Measurements from ENCODE around the gene PSG1. TPM values are rescaled to one million over a fixed set of nuclear protein-coding genes. Genes with fewer than 3 reads are reported as not detected.
"Not testable (repeated sequence)": the region's sequence is repeated elsewhere in the genome, so short reads cannot be mapped to it uniquely, and the experiment has no call there.

The PSG1 gene
- polyA plus RNA-seq, 2 donors: not detected

DNA sequence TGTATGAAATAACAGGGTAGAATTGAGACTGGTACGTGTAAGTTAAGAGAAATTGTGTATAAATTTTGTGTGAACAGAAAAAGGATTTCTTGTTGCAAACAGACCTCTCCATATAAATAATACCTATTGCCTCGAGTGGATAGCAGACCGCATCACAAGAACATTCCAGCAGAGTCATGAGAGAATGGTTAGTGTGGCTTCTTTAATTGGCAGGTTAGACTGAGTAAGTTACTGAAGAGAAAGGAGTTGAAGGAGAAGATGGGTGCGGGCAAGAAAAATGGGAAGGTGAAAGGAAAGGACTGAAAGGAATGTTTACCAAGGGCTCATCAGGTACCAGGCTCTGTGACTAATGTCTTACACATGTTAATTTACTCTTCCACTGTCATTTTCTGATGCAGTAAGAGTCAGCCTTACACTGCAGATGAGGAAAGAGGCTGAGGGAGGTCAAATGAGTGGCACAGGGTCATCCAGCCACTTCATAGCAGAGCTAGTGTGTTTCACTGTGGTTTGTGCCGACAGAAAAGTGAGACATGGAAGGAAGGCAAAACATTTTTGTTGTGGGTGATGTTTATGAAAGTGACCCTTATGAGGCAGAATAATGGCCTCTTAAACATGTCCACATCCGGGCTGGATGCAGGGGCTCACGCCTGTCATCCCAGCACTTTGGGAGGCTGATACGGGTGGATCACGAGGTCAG is 46.6 kb downstream of the PSG1 start:
- not testable (repeated sequence) for H3K9me3 ChIP-seq (ENCODE audit: control insufficient read depth in 2 of 2, insufficient read depth in 1 of 2, low read depth in 1 of 2, low read length in 1 of 2); H3K4me1 ChIP-seq (ENCODE audit: control insufficient read depth in 2 of 2, insufficient read depth in 2 of 2, low read length in 1 of 2); H3K27ac ChIP-seq (ENCODE audit: low read depth in 2 of 2, low read length in 1 of 2); H3K4me3 ChIP-seq (ENCODE audit: low read depth in 1 of 2, low read length in 2 of 2); H3K36me3 ChIP-seq (ENCODE audit: control insufficient read depth in 2 of 2, insufficient read depth in 2 of 2, low read length in 1 of 2); H3K27me3 ChIP-seq (ENCODE audit: control insufficient read depth in 1 of 2, insufficient read depth in 2 of 2, low read length in 2 of 2)
- 76 to 78% methylated on average over 9 of the region's 9 CpGs for WGBS, 2 donors

GRCh38 chr19:42832023-42832680 is 47.4 kb downstream of the PSG1 start:
- H3K27me3 ChIP-seq (ENCODE audit: control insufficient read depth in 1 of 2, insufficient read depth in 2 of 2, low read length in 2 of 2); H3K36me3 ChIP-seq (ENCODE audit: control insufficient read depth in 2 of 2, insufficient read depth in 2 of 2, low read length in 1 of 2); H3K4me1 ChIP-seq (ENCODE audit: control insufficient read depth in 2 of 2, insufficient read depth in 2 of 2, low read length in 1 of 2); H3K4me3 ChIP-seq (ENCODE audit: low read depth in 1 of 2, low read length in 2 of 2); H3K9me3 ChIP-seq (ENCODE audit: control insufficient read depth in 2 of 2, insufficient read depth in 1 of 2, low read depth in 1 of 2, low read length in 1 of 2); H3K27ac ChIP-seq (ENCODE audit: low read depth in 2 of 2, low read length in 1 of 2): not testable (repeated sequence)
- WGBS, 2 donors: 60 to 68% methylated on average over 3 of the region's 3 CpGs

DNA sequence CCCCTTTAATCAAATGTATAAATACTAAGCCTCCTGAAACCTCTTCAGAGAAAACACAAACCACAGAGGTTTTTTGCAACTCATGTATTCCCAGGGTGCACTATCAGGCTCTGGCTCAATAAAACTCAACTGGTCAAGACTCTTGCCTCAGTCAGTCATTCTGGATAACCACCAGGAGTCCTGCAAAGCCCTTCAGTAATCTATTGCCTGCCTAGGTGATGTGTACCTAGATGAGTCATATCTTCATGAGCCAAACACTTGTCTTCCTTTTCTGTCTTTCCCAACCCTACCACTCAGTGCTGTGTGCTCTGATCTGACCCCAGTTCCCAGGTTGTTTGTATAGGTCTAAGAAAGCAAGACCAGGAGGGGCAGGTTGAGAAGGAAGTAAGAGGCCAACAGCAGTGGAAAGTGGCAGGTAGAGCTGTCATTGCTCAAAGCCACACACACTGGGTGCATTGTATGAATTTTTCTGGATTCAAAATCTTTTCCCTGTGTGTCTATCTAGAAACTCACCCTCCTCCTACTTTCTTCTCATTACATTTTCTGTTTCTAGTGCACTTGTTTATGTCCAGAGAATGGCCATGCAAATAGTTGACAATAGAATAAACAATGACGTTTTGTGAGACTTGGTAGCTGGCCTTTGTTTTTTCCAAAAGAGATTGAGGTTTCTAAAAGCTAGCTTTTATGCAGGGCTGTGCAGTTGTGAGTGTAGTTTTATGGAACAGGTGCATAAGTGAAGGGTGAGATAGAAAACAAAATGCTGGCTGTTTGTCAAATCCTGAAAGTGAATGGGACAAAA is 48.1 kb downstream of the PSG1 start:
- no peaks in the 10 kb centered on the region for H3K36me3 ChIP-seq (ENCODE audit: control insufficient read depth in 2 of 2, insufficient read depth in 2 of 2, low read length in 1 of 2)
- no peaks in the 10 kb centered on the region for H3K4me1 ChIP-seq (ENCODE audit: control insufficient read depth in 2 of 2, insufficient read depth in 2 of 2, low read length in 1 of 2)
- WGBS, 2 donors: 47 to 51% methylated on average over 1 of the region's 1 CpG
- no peaks in the 10 kb centered on the region for H3K9me3 ChIP-seq (ENCODE audit: control insufficient read depth in 2 of 2, insufficient read depth in 1 of 2, low read depth in 1 of 2, low read length in 1 of 2)
- H3K27ac ChIP-seq (ENCODE audit: low read depth in 2 of 2, low read length in 1 of 2): no peak overlapping the region
- H3K4me3 ChIP-seq (ENCODE audit: low read depth in 1 of 2, low read length in 2 of 2): no peak overlapping the region
- no peaks in the 10 kb centered on the region for H3K27me3 ChIP-seq (ENCODE audit: control insufficient read depth in 1 of 2, insufficient read depth in 2 of 2, low read length in 2 of 2)

GRCh38 chr19:42821306-42821977 is 58.1 kb downstream of the PSG1 start:
- H3K9me3 ChIP-seq (ENCODE audit: control insufficient read depth in 2 of 2, insufficient read depth in 1 of 2, low read depth in 1 of 2, low read length in 1 of 2); H3K27ac ChIP-seq (ENCODE audit: low read depth in 2 of 2, low read length in 1 of 2); H3K27me3 ChIP-seq (ENCODE audit: control insufficient read depth in 1 of 2, insufficient read depth in 2 of 2, low read length in 2 of 2); H3K4me3 ChIP-seq (ENCODE audit: low read depth in 1 of 2, low read length in 2 of 2); H3K4me1 ChIP-seq (ENCODE audit: control insufficient read depth in 2 of 2, insufficient read depth in 2 of 2, low read length in 1 of 2); H3K36me3 ChIP-seq (ENCODE audit: control insufficient read depth in 2 of 2, insufficient read depth in 2 of 2, low read length in 1 of 2): not testable (repeated sequence)
- WGBS, 2 donors: 71 to 73% methylated on average over 9 of the region's 9 CpGs

DNA sequence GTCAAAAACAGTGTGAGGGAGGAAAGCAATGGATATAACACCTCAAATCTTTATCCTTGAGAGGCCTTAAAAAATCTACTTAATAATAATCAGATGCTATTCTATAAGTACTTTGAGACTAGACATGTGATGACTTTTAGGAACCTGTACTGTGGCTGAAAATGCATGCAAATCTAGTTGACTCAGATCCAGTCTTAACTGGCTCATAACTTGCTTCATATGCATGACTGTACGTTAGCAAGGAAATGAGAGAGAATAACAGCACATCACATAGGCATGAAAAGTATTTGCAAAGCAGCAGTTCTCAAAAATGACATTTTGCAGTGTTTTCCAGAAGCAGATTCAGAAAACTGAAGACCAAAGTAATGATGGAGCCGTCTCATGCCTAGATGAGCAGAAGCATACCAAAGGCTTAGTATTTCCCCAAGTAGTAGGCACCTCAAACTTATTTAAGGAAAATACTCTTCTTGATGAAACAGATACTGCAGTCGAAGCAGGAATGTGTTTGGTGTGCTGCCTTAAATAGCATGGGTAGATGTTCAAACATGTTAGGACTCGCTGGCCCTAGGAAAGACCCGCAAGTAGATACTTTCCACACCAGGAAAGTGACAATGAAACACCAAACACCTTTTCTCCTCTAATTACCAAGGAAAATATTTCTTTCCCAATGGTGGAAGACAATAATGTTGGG is 59.4 kb downstream of the PSG1 start:
- H3K4me3 ChIP-seq (ENCODE audit: low read depth in 1 of 2, low read length in 2 of 2); H3K9me3 ChIP-seq (ENCODE audit: control insufficient read depth in 2 of 2, insufficient read depth in 1 of 2, low read depth in 1 of 2, low read length in 1 of 2); H3K36me3 ChIP-seq (ENCODE audit: control insufficient read depth in 2 of 2, insufficient read depth in 2 of 2, low read length in 1 of 2); H3K27me3 ChIP-seq (ENCODE audit: control insufficient read depth in 1 of 2, insufficient read depth in 2 of 2, low read length in 2 of 2); H3K4me1 ChIP-seq (ENCODE audit: control insufficient read depth in 2 of 2, insufficient read depth in 2 of 2, low read length in 1 of 2); H3K27ac ChIP-seq (ENCODE audit: low read depth in 2 of 2, low read length in 1 of 2): not testable (repeated sequence)
- WGBS, 2 donors: 51 to 61% methylated on average over 5 of the region's 5 CpGs

DNA sequence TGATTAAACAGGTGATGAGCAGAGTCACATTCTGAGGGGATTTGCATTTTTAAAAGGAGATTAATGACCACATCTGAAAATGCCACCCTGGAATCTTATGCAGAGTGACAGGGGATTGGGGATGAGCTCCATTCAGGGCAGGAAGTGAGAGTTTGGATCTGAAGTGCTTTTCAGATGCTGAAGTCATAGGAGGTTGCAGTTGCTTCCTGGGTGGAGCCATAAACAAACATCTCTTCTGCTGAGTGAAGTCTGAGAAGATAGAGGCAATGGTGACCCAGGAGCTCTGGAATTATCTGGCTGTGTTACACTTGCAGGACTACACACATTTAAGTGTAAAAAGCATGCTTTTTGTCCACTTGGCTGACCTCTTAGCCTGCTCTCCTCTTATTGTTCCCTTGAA is 62.6 kb downstream of the PSG1 start:
- no peaks in the 10 kb centered on the region for H3K27me3 ChIP-seq (ENCODE audit: control insufficient read depth in 1 of 2, insufficient read depth in 2 of 2, low read length in 2 of 2)

More for the DNA sequence above, 62.6 kb downstream of the PSG1 start:
- Histone ChIP-seq H3K36me3 (ENCODE audit: control insufficient read depth in 2 of 2, insufficient read depth in 2 of 2, low read length in 1 of 2) (no peaks in the 10 kb centered on the region), H3K9me3 (ENCODE audit: control insufficient read depth in 2 of 2, insufficient read depth in 1 of 2, low read depth in 1 of 2, low read length in 1 of 2) (no peaks in the 10 kb centered on the region), H3K4me1 (ENCODE audit: control insufficient read depth in 2 of 2, insufficient read depth in 2 of 2, low read length in 1 of 2) (no peaks in the 10 kb centered on the region), H3K27ac (ENCODE audit: low read depth in 2 of 2, low read length in 1 of 2) (no peak overlapping the region), H3K4me3 (ENCODE audit: low read depth in 1 of 2, low read length in 2 of 2) (no peak overlapping the region)

Other genes starting within 250 kb of the PSG1 start
- not detected for gene PSG3, start 139.2 kb downstream of the PSG1 start, polyA plus RNA-seq
- not detected for gene PSG8, start 114.0 kb downstream of the PSG1 start, polyA plus RNA-seq
- not detected for gene PSG6, start 38.2 kb upstream of the PSG1 start, polyA plus RNA-seq
- gene PSG7, start 57.5 kb upstream of the PSG1 start, polyA plus RNA-seq: not detected
- not detected for gene PSG11, start 146.8 kb upstream of the PSG1 start, polyA plus RNA-seq
- gene PSG2, start 203.0 kb upstream of the PSG1 start, polyA plus RNA-seq: not detected

Measured in esophagus (tissue), 2 donors.